HG03558 (cell line): ENCODE results near the gene AP1AR.
"Not testable (repeated sequence)": the region's sequence is repeated elsewhere in the genome, so short reads cannot be mapped to it uniquely, and the experiment has no call there.

ENCODE experiments used
- ATAC-seq: cut with Tn5 transposase; IDR thresholded peaks from one replicate; pipeline ENCODE4 v1.9.1; 2021; ENCODE audit warnings: moderate number of reproducible peaks; ENCODE audit not compliant: unreplicated experiment; ENCODE audit errors: extremely low read depth

AP1AR gene

DNA sequence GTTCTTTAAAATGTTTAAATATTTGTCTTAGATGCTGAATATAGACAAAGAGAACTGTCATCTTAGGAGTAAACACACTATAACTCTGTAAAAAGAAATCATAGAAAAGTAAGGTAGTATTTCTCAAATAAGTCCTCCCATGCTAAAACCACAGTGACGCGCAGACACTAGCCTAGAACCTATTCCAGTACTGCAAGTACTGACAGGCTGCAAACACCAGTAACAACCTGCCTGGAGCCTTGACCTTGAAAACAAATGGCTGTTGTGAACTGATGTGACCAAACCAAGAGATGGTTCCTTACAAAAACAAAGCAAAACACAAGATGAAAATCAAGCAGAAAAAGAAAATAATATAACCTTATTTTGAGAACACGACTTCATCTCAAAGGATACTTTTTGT is 45.6 kb downstream of the AP1AR start:
- no peak for ATAC-seq

DNA sequence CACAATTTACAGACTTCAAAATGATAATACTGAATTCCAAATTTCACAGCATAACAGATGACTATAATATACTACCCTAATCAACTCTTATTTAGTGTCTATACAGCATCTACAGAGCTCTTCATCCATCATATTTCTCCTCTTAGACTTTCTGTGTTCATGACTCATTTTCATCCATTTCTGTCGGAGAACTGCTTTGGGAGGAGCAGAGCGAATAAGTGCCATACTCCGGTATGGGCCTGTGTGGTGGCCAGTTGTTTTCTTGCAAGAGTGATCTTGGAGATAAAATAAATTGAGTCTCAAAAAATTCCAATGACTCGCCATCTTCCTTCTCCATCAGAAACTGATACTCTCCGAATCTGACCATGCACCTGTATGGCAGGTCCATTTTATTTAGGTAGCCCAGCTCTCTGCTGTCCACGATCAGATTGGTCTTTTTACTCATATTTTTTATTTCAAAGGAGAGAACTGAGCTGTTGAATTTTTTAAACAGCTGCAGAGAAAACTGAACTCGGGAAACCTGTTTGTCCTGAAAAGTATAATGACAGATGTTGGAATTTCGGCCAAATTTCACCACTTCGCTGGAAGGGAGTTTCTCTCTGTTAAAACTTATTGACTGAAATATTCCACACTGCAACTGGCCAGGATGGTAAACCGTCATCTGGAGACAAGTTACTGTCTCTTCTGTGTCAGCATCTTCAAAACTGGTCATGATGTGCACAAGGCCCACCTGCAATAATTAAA is 46.3 kb downstream of the AP1AR start:
- ATAC-seq = no peak

DNA sequence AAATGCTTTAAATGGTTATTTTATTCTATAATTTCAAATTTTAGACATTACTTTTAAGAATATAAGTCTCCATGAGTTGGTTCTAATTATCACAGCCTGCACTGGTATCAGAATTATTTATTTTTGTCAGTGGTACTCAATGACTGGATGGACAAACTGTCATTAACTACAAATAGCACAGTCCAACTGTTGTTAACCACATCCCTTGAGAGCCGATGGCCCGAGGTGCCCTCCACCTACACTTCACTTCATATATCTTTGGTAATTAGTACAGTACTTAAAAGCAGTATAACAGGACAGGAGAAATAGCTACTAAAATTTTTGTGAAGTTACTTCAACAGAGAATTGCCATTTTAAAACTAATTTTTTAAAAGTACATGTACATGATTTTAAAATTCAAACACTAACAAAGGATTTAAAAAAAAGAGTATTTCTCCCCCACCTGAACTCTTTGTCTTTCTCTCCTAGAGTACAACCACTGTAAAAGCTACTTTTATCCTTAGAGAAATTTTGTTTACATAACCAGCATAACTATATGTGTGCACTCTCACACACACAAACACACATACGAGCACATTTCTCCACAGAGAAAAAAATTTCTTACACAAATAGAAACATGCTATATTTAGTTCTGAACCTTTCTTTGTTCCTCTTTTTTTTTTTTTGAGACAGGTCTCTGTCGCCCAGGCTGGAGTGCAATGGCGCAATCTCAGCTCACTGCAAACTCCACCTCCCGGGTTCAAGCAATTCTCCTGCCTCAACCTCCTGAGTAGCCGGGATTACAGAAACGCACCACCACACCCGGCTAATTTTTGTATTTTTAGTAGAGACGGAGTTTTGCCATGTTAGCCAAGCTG is 47.7 kb downstream of the AP1AR start:
- peak; percentile 62 for ATAC-seq

DNA sequence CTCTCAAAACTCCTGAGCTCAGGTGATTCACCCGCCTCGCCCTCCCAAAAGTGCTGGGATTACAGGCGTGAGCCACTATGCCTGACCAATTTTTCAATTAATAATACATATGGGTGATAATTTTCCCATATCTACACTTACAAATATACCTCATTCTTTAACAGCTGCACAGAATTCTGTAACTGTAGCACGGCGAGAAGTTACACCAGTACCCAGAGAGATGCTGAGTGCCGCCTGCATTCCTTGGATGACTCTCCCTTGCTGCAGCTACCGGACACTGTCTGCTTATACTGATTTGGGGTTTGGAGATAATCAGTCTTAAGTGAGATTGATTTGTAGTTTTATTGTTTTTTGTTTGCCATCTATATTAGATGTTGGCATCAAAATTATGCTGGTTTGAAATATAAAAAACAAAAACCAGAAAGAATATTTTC is 48.3 kb downstream of the AP1AR start:
- no peak for ATAC-seq

DNA sequence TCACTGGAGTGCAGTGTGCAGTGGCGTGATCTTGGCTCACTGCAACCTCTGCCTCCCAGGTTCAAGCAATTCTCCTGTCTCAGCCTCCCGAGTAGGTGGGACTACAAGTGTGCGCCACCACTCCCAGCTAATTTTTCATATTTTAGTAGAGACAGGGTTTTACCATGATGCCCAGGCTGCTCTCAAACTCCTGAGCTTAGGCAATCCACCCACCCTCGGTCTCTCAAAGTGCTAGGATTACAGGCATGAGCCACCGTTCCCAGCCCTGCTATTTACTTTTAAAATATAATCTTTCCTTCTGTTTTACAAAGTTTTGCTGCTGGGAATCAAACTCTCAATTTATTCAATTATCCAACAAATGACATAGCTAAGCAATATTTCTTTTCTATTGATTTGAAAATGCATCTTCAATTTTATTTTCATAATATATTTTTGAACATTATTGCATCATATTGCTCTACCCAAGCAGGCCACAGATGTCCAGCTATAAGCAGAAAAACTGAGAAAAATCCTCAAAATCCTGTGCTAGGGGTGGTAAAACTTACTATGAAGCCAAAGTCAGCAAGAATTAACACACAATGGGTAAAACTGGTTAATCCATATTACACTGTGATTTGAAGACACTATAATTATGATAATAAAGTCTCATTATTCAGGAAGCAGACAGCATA is 48.9 kb downstream of the AP1AR start:
- no peak for ATAC-seq

DNA sequence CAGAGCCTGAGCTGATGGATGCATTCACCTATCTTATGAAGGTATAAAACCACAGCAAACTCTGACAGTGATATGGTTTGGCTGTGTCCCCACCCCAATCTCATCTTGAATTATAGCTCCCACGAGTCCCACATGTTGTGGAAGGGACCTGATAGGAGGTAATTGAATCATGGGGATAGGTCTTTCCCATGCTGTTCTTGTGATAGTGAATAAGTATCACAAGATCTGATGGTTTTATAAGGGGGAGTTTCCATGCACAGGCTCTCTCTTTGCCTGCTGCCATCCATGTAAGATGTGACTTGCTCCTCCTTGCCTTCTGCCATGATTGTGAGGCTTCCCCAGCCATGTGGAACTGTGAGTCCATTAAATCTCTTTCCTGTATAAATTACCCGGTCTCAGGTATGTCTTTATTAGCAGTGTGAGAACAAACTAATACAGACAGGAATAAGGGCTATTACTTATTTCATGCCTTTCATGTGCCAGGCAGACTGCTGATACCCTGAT is 50.4 kb downstream of the AP1AR start:
- ATAC-seq = not testable (repeated sequence)

DNA sequence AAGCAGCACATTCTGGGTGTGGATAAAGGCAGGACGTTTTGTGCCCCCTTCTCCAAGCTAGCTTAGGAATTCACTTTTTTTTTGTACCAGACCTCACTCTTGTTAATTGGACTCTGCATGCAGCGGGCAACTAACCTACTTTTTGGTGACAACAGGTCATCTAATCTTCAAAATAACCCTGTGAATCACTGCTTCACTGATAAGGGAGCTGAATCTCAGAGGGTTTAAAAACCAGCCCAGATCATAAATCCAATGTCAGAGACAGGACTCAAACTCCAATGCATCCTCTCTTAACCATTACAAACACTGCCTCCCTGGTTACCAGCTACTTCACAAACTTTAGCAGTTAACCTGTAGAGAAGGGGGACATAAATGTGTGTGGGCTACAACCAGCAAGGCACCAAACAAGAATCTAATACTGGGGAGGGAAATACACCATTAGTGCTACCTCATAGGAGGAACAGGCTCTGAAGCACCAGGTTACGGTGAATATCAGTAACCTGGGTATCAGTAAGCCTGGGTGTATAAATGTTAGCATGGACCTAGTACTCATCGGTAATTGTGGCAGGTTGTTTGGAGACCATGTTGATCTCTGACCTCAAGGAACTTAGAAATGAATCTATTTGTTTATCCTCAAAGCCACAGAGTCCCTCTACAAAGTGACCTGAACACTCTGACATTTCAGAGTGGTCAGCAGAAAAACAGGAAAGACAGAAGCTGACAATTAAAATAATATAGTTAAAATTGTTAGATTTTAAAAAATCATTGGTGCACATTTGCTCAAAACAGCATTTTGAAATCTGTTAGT is 51.5 kb downstream of the AP1AR start:
- no peak for ATAC-seq

DNA sequence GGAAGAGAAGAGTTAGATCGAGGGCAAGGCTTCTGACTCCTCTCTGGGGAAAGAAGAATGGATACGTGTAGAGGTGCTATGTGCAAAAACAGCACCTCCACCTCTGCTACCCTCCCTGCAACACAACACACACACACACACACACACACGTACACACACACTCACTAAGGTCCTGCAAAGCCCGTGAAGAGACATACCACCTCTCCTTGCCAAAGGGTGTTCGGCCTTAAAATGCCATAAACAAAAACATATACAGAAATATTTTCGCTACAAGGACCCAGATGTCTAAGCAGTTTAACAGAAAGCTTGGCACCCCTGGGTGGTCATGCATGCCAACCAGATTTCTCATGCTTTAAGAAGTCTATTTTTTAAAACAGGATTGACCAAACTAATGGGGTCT is 52.6 kb downstream of the AP1AR start:
- ATAC-seq = no peak

DNA sequence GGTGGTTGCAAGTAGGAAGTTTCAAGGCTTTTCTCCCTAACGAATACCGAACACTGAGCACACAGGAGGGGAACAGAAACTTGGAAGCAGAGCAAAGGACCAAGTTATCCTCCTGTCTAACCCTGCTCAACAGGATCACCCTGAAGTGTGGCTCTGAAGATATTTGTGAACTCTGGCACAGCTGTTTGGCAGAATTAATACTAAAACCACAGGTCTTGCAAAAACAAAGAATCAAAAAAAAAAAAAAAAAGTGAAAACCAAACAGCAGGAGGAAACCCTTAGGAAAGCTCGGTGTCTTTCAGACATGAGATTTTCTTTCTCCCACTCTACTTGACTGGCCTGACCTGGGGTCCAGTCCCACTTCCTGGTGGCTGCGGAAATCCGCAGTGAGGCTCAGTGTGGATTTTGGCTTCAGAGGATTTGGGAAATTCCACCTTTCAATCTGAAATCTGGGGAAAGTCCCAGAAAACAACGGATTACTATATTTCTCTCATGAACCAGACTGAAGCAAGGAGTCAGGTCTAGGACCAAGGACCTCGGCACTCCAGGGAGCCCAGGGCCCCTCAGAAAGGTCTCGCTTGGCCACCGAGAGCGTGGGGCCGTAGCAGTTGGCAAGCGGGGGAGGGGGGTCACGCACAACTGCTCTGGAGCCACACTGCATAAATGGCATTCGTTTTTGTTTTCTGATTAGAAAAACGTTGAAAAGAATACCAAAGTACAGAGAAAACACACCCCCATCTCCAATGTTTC is 53.2 kb downstream of the AP1AR start:
- ATAC-seq = no peak

DNA sequence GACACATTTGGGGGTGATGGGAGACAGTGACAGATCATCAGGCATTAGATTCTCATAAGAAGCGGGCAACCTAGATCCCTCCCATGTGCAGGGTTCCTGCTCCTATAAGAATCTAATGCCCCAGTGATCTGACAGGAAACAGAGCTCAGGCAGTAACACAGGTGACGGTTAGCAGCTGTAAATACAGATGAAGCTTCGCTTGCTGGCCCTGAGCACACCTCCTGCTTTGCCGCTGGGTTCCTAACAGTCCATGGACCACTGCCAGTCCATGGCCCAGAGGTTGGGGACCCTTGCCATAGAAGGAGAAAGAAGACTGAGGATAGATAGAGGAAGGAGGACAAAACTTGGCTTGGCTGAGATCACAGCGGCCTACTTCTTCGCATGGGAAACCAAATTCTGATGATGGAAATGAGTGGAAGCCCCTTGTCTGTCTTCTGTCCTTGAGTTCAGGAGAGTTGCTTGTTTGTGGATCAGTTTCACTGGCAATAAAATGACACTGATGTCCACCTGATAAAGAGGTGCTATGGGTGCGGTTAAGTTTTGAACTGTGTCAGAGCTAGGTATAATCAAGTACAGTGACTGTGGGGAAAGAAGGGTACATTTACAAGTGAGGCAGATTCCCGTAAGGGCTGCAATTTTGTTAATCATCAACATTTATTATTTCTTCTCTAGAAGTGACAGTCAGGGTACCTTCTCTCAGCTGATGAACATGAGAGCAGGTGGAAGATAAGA is 55.8 kb downstream of the AP1AR start:
- peak; percentile 14 for ATAC-seq

DNA sequence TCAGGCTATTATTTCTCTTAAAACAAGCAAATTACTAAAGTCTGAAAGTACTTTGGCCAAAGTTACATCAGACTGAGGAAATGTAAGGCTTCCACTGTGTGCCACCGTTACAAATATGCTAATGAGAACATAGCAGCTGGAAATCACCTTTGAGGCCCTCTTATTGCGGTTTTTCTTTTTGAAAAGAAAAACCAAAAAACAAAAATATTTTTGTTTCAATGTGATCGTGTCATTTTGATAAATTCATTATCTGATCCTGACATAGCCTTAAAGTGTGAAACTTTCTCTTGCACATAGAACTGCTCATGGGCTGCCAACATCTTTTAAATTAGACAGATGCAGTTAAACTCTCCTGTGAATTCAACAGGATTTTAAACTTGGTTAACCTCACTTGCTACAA is 56.9 kb downstream of the AP1AR start:
- ATAC-seq = no peak

DNA sequence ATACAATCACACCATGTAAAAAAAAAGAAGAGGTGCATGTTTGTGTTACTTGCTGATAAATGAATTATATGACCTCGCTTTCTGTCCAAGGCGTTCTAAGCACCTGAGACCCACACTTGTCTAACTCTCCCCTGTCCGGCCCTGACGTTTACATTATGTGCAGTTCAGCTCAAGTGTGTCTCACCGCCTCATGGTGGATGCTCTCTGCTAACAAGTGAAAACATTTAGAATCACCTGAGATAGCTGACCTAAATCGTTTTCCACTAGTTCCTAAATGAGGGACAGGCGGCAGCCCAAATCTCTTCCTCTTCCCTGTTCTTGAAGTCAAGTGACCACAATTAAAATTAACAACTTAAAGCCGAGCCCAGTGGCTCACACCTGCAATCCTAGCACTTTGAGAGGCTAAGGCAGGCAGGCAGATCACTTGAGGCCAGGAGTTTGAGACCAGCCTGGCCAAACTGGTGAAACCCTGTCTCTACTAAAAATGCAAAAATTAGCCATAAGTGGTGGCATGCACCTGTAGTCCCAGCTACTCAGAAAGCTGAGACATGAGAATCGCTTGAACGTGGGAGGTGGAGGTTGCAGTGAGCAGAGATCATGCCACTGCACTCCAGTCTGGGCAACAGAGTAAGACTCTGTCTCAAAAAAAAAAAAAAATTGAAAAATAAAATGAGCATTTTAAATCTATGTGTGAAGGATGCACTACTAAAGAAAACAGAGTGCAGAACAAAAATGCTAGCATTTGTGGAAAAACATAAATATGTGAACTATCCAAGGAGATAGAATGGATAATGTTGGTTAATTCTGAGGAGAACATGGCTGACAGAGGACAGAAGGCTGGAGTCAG is 58.0 kb downstream of the AP1AR start:
- no peak for ATAC-seq

DNA sequence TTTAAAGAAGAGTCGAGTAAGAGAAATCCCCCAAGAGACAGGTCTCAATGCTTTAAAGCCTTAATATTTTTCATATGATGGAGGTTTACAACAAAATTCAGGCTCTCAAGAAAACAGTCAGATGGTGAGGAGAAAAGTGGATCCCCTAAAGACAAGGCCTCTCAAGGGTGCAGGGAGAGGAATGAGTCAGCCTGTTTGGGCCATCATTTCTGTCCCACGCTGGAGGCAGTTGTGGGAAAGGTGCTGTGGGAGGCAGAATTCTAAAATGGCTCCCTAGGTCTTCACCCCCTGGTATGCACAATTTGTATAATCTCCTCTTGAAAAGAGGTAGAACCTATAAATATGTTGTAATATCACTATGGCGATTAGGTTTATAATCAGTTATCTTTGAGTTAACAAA is 58.8 kb downstream of the AP1AR start:
- no peak for ATAC-seq

DNA sequence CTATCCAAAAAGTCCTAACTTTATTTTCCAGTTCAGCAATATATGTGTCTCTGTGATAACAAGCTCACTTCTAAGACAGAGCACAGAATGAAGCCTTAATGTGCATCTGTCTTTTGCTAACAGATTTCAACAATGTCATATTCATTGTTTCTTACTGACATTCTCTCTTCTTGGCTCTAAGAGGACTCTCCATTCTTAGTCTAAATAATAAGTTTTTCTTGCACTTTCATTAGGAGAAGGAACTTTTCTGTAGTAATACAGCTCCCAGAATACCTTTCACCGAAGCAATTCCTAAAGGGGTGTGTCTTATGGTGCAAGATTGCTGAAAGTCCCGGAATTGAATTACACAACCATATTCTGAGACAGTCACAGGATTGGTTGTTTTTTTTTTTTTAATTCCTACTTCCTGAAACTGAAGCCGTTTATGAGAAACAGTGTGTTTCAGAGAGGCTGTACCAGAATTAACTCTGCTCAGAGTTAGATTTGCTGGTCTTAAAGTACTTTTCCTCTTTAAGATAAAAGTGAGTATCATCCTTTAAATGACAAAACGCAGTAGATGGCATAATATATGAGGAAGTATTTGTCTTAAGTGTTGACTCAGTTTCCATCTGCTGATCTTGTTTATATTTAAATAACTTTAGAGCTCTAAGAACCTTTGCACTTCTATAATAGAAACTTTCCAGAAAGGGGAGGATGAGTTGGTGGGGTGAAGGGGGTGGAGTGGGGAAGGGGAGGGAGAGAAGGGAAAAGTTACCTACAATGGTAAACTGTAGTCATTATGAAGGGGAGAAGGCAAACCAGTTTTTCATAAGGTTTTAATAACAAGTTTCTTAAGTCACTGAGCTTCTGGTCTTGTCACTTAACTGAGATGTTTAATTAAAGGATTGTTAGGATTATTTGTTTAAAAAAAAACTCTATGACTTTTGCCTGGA is 65.6 kb downstream of the AP1AR start, which contains the start of gene ALPK1:
TSS of gene ALPK1 (plus strand) at position 421 of the 932 bp plus-strand sequence.
- peak; percentile 86 for ATAC-seq

DNA sequence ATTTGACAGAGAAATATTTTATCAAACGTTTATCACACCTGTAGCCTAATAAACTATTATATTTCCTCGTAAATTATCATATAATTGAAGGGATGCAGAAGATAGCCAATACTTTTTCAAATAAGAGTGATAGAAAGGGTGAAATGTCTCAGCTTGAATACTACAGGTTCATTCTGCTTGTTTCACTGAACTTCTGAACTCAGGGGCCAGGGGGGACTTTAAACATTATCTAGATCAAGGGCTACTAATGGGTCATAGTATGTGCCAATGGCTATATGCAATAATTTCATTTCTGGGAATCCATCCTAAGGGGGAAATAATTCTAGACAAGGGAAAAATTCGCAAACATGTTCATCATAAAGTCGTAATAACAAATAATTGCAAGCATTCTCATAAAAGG is 68.1 kb downstream of the AP1AR start:
- no peak for ATAC-seq
